ENCODE measurements around the gene GP5. TPM values are rescaled to one million over a fixed set of nuclear protein-coding genes. Genes with fewer than 3 reads are reported as not detected.

GP5 gene
- total and polyA plus RNA-seq, 4 donors, result 0.03 to 3.3 (median 0.16) TPM

DNA sequence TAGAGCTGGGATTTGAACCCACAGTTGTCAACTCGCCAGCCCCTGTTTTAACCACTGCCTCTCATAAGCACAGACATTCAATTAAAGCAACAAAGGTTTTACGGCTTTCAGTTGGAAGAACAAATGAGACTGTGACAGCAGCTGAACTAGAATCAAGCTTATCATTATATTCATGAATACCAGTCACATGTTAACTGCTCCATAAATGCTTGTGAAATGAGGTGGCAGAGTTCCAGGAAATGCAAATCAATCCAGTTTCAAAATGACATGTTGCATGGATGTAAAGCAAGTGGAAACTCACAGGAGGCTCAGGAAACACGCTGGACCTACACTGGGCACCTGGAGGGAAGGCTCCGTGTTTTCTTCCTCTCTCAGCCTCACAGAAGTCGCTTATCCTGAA, 3.9 kb downstream of the GP5 start (continued):
- TF ChIP-seq, protein P1, sequence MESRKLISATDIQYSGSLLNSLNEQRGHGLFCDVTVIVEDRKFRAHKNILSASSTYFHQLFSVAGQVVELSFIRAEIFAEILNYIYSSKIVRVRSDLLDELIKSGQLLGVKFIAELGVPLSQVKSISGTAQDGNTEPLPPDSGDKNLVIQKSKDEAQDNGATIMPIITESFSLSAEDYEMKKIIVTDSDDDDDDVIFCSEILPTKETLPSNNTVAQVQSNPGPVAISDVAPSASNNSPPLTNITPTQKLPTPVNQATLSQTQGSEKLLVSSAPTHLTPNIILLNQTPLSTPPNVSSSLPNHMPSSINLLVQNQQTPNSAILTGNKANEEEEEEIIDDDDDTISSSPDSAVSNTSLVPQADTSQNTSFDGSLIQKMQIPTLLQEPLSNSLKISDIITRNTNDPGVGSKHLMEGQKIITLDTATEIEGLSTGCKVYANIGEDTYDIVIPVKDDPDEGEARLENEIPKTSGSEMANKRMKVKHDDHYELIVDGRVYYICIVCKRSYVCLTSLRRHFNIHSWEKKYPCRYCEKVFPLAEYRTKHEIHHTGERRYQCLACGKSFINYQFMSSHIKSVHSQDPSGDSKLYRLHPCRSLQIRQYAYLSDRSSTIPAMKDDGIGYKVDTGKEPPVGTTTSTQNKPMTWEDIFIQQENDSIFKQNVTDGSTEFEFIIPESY (IDR thresholded peaks at IDR 0.05), result no peak
- TF ChIP-seq EGR1 (IDR thresholded peaks at IDR 0.05; ENCODE audit: low read depth in 2 of 2) (no peak), HNF4A (conservative IDR thresholded peaks at IDR 0.05) (no peak), FOXA2 (IDR thresholded peaks at IDR 0.05) (no peak), FOXA1 (IDR thresholded peaks at IDR 0.05) (no peak), NR2F2 (IDR thresholded peaks at IDR 0.05) (no peak), HNF4G (IDR thresholded peaks at IDR 0.05) (no peak)
- TF ChIP-seq, protein P2, sequence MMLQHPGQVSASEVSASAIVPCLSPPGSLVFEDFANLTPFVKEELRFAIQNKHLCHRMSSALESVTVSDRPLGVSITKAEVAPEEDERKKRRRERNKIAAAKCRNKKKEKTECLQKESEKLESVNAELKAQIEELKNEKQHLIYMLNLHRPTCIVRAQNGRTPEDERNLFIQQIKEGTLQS (IDR thresholded peaks at IDR 0.05), result no peak

DNA sequence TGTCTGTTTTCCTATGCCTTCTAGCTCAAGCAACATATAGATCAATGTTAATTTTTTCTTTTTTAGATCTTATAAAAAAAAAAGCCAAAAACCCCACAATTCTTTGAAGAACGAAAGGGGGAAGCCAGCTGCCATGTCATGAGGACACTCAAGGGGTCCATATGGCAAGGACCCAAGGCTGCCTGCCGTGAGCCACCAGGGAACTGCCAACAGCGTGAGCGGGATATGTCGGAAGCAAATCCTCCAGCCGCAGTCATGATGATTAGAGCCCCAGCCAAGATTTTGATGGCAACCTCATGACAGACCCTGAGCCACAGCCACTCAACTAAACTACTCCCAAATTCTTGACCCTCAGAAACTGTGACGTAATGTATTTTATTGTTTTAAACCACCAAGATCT, 6.5 kb downstream of the GP5 start:
- Histone ChIP-seq H3K27me3 (ENCODE audit: control insufficient read depth in 4 of 4, insufficient read depth in 4 of 4, low read length in 3 of 4) (no peaks in the 10 kb centered on the region), H3K4me3 (ENCODE audit: low read depth in 1 of 3, low read length in 3 of 3) (no peak overlapping the region), H3K9ac (ENCODE audit: low read depth in 1 of 2, low read length in 2 of 2) (no peak overlapping the region), H3K36me3 (ENCODE audit: control insufficient read depth in 4 of 4, insufficient read depth in 3 of 4, low read depth in 1 of 4, low read length in 3 of 4) (no peaks in the 10 kb centered on the region), H3K4me1 (ENCODE audit: control insufficient read depth in 4 of 4, insufficient read depth in 4 of 4, low read length in 3 of 4) (peaks cover 0 to 23% (median 11%) of the 10 kb centered on the region in 4 donors), H3K9me3 (ENCODE audit: control insufficient read depth in 4 of 4, low read length in 3 of 4) (no peaks in the 10 kb centered on the region), H3K27ac (ENCODE audit: low read depth in 1 of 2, low read length in 2 of 2) (no peak overlapping the region)
- no peak for DNase-seq (ENCODE audit: low spot score)
- TF ChIP-seq SP1 (IDR thresholded peaks at IDR 0.05) (no peak), FOXA2 (IDR thresholded peaks at IDR 0.05) (no peak), JUND (IDR thresholded peaks at IDR 0.05) (no peak), EGR1 (IDR thresholded peaks at IDR 0.05; ENCODE audit: low read depth in 2 of 2) (no peak), TAF1 (conservative IDR thresholded peaks at IDR 0.05) (no peak), FOXA1 (IDR thresholded peaks at IDR 0.05) (no peak), HNF4G (IDR thresholded peaks at IDR 0.05) (no peak)
- TF ChIP-seq, protein P1 (IDR thresholded peaks at IDR 0.05), result no peak
- TF ChIP-seq, protein P3, sequence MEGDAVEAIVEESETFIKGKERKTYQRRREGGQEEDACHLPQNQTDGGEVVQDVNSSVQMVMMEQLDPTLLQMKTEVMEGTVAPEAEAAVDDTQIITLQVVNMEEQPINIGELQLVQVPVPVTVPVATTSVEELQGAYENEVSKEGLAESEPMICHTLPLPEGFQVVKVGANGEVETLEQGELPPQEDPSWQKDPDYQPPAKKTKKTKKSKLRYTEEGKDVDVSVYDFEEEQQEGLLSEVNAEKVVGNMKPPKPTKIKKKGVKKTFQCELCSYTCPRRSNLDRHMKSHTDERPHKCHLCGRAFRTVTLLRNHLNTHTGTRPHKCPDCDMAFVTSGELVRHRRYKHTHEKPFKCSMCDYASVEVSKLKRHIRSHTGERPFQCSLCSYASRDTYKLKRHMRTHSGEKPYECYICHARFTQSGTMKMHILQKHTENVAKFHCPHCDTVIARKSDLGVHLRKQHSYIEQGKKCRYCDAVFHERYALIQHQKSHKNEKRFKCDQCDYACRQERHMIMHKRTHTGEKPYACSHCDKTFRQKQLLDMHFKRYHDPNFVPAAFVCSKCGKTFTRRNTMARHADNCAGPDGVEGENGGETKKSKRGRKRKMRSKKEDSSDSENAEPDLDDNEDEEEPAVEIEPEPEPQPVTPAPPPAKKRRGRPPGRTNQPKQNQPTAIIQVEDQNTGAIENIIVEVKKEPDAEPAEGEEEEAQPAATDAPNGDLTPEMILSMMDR (IDR thresholded peaks at IDR 0.05; ENCODE audit: low read depth, low read length, missing input control), result no peak
- TF ChIP-seq, protein P4, sequence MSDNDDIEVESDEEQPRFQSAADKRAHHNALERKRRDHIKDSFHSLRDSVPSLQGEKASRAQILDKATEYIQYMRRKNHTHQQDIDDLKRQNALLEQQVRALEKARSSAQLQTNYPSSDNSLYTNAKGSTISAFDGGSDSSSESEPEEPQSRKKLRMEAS (IDR thresholded peaks at IDR 0.05), result no peak
- 96% methylated on average over 7 of the region's 7 CpGs for WGBS

DNA sequence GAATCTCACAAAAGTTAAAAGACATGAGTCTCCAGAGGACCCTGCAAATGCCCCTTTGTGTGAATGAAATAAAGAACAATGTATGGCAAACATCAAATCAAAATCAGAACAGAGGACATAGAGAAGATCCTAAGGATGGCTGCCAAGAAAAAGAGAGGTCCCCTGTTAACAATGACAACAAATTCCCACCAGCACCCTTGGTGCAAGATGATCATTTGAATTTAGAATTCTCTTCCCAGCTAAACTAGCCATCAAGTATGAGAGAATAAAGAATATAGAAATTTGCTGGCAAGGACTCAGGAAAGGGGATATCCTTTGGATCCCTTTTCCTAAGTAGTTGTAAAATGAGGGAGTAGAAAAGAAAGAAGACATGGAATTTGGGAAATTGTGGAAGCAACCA, 8.2 kb downstream of the GP5 start:
- Histone ChIP-seq H3K9me3 (ENCODE audit: control insufficient read depth in 4 of 4, low read length in 3 of 4) (no peaks in the 10 kb centered on the region), H3K4me1 (ENCODE audit: control insufficient read depth in 4 of 4, insufficient read depth in 4 of 4, low read length in 3 of 4) (peaks cover 0 to 11% (median 4%) of the 10 kb centered on the region in 4 donors), H3K4me3 (ENCODE audit: low read depth in 1 of 3, low read length in 3 of 3) (no peak overlapping the region), H3K27me3 (ENCODE audit: control insufficient read depth in 4 of 4, insufficient read depth in 4 of 4, low read length in 3 of 4) (no peaks in the 10 kb centered on the region), H3K9ac (ENCODE audit: low read depth in 1 of 2, low read length in 2 of 2) (no peak overlapping the region), H3K27ac (ENCODE audit: low read depth in 1 of 2, low read length in 2 of 2) (no peak overlapping the region), H3K36me3 (ENCODE audit: control insufficient read depth in 4 of 4, insufficient read depth in 3 of 4, low read depth in 1 of 4, low read length in 3 of 4) (no peaks in the 10 kb centered on the region)
- no peak for DNase-seq (ENCODE audit: low spot score)
- no peak for TF ChIP-seq YY1 (IDR thresholded peaks at IDR 0.05)

Data from liver (tissue), 9 donors.